HG03103 (cell line): ENCODE data around the gene HLA-DRB1.
"Not testable (repeated sequence)": the region's sequence is repeated elsewhere in the genome, so short reads cannot be mapped to it uniquely, and the experiment has no call there.

Source experiments
- ATAC-seq: cut with Tn5 transposase; IDR thresholded peaks from one replicate; pipeline ENCODE4 v1.9.1; 2021; ENCODE audit warnings: low read depth; ENCODE audit not compliant: unreplicated experiment

HLA-DRB1 gene

DNA sequence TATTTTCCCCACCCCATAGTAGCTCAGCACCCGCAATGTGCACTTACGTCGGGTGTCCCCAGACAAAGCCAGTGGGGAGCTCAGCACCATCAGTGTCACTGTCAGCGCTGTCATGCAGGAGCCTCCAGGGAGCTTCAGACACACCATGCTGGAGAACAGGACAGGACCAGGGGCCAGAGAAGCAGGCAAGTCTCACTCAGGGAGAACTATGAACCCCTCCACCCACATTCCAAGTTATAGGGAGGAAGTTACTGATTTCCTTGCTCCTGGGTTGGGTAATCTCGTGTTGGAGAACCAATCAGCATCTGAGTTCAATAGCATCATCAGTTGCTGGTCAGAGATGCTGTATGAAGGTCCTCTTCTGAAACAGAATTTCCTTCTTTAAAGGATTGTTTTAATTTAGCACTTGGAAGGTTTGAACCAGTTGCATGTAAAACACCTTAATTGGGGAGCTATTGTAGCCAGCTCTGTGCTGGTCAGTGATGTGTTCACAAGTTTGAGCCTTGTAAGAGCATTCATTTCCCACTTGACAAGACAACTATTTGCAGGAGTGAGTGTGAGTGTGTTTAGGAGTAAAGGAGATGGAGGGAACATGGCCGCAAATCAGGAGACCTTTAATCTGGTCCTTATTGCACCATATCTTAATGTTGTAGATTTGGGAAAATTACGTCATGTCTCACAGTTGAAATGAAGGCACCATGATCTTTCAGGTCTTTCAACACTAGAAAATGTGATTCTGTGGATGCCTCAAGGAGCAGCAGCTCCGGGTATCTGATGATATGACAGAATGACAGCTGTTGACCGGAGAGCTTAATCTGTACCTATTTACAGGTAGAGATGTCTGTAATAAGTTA, at the start of gene HLA-DRB1:
HLA-DRB1 (minus strand) TSS at position 253 of the 854 bp plus-strand sequence; CDS start at position 147, 106 bp downstream.
- peak; percentile 75 for ATAC-seq

DNA sequence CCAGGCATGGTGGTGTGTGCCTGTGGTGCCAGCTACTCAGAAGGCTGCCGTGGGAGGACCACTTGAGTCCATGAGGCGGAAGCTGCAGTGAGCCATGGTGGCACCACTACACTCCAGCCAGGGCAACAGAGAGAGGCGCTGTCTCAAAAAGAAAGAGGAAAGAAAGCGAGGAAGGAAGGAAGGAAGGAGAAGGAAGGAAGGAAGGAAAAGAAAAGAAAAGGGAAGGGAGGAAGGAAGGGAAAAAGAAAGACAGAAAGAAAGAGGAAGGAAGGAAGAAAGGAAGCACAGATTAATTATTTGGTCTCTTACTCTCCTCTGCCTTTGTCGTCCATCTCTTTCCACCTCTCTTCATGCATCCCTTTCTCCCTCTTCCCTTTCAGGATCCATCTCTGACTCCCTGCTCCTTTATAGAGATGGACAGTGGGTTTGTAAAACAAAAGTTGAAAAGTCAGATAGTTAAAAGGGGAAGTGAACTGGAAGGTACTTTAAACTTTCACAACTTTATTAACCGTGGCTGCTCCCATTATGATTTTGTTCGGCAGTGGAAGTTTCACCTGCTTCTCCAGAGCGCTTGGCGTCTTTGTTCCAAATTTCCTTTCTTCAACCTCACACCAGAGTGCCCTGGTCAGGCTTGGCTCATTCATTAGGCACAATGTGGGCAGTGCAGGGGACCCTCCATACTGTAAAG, 49.0 kb upstream of the HLA-DRB1 start:
- ATAC-seq: no peak

DNA sequence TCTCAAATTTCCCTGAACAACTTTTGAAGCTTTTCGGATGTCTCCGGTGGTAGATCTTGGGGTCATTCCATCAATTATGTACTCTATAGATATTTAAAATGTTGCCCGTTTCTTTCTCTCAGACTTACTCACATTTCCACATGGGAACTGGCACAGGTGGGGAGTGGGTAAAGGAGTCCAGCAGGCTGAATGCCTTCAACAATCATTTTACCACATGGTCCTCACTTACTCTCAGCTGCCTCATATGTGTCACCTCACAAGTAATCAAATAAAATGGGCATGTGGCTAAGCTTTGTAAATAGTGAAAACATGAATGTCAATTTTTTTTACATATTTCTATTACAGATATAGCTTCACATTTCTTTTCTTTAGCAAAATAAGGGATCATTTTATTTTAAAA, 48.2 kb upstream of the HLA-DRB1 start:
- ATAC-seq: no peak

DNA sequence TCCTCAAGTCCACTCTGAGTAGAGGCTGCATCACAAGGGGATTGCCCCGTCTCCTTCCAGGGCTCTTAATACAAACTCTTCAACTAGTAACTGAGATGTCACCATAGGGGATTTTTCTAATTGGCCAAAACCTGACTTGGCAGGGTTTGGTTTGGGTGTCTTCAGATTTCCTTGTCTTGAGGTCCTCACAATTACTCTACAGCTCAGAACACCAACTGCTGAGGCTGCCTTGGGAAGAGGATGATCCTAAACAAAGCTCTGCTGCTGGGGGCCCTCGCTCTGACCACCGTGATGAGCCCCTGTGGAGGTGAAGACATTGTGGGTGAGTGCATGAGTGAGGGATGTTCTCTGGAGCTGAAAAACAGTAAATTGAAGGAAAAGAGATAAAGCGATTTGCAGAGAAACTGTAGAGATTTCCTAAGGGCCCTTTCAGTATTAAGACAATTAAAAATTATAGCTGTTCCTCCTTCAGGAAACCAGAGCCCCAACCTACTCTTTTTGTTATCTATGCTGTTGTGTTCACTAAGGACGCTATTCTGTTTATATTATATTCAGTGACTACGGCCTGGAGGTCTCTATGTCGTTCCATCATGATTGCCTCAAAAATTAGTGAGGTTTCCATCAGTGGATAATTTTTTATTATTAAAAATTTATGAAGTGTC, 47.7 kb upstream of the HLA-DRB1 start, which contains the start of gene HLA-DQA1:
HLA-DQA1 (plus strand) TSS at position 188 of the 662 bp plus-strand sequence; CDS start at position 241, 53 bp downstream.
- ATAC-seq: peak; percentile 56

DNA sequence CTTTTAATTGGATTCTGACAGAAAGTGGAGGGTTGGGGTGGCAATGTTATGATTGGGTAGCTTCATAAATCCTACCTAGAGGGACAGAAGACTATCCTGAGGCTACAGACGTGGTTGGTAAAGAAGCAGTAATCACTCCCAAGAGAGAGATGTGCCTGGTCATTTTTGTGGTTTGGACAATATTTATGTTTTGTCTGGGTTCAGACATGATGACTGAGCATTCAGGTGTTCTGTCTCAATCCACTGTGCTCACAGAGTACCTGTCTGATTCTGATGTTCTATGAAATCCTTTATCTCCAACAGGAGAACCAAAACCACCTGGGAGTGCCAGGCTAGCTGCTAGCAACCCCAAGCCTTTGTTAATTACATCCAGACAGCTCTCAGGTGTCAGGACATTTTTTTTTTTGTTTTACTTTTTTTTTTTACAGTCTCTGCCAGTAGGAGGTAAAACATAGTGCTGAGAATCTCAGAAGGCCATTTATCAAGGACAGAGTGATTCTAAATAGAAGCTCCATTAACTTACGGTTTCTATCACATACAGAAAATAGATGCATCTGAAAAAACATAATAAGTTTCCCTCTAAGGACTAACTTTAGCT, 46.0 kb upstream of the HLA-DRB1 start:
- no peak for ATAC-seq

DNA sequence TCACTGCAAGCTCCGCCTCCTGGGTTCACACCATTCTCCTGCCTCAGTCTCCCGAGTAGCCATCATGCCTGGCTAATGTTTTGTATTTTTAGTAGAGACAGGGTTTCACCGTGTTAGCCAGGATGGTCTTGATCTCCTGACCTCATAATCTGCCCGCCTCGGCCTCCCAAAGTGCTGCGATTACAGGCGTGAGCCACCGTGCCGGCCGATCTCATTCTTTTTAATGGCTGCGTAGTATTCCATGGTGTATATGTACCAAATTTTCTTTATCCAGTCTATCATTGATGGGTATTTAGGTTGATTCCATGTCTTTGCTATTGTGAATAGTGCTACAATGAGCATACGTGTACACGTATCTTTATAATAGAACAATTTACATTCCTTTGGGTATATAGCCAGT, 40.1 kb upstream of the HLA-DRB1 start:
- ATAC-seq: not testable (repeated sequence)

DNA sequence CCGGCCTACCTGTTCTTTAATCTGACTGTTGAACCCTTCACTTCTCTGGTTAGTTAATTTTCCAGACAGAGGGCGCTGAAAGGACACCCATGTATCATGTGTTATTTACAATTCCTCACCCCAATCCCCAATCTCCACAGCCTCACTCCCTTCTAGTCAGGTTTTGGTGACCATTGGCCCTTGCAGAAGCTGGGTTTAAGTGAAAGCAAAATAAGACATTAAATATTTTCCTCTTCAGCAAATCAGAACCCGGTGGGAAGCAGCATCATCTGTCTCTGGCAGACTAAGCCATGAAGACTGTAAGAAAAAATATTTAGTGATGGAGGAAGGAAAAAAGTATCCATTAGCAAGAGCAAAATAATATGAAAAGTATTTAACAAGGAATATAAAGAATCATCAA, 38.2 kb upstream of the HLA-DRB1 start:
- no peak for ATAC-seq

DNA sequence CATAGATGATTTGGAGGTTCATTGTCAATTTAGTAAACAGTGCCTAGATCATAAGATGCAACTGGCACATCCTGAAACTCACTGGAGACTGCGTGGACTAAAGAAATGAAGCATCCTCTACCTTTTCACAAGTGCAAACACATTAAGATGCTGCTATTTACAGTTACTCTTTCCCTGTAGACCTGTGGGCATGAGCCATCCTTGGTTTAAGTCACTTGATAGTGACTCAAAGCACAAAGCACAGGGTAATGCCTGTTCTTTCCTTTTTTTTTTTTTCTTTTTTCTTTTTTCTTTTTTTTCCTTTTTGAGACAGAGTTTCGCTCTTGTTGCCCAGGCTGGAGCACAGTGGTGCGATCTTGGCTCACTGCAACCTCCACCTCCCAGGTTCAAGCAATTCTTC, 37.6 kb upstream of the HLA-DRB1 start:
- no peak for ATAC-seq

DNA sequence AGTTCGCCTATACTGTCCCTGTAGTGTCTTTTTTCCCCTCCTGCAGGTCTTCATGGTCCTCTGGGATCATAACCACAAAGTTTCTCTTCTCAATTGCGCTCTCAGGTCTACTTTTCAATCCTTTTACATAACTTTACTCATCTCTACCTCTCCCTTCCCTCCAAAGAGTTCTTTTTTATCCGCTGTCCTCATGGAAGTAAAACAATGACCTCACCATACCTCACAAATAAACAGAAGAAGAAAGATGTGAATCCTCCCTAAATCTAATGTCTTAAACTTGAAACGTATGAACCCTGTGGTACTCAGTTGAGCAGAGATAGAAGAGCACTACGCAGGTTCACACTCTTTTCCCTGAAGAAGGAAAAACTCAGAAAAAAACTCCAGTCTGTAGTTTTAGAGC, 35.5 kb upstream of the HLA-DRB1 start:
- ATAC-seq: no peak

DNA sequence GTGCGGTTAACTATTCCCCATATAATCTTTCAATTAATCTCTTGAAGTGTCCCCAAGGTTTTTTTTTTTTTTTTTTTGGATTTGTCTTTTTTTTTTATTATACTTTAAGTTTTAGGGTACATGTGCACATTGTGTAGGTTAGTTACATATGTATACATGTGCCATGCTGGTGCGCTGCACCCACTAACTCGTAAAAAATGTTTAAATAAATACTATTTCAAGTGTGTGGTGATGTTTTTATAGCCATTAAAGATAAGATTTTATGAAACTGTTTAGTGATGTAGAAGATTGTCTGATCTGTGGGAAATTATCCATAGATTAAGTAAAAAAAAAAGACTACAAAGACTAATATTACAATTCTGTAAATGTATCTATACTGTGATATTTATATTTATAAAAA, 34.9 kb upstream of the HLA-DRB1 start:
- no peak for ATAC-seq

DNA sequence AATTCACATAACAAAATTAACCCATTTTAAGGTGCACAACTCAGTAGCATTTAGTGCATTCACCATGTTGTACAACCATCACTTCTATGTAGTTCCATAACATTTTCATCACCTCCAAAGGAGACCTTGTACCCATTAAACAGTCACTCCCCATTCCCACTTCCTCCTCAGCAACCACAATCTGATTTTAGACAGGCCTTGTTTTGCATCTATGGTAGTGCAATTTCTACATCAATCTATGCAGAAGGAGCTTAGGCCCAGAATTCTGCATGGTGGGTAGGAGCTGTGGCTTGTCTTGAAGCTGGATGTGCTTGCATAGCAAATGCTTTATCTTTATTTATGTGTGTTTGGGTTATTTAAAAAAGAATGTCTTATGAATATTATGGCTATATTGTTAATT, 34.0 kb upstream of the HLA-DRB1 start:
- no peak for ATAC-seq

DNA sequence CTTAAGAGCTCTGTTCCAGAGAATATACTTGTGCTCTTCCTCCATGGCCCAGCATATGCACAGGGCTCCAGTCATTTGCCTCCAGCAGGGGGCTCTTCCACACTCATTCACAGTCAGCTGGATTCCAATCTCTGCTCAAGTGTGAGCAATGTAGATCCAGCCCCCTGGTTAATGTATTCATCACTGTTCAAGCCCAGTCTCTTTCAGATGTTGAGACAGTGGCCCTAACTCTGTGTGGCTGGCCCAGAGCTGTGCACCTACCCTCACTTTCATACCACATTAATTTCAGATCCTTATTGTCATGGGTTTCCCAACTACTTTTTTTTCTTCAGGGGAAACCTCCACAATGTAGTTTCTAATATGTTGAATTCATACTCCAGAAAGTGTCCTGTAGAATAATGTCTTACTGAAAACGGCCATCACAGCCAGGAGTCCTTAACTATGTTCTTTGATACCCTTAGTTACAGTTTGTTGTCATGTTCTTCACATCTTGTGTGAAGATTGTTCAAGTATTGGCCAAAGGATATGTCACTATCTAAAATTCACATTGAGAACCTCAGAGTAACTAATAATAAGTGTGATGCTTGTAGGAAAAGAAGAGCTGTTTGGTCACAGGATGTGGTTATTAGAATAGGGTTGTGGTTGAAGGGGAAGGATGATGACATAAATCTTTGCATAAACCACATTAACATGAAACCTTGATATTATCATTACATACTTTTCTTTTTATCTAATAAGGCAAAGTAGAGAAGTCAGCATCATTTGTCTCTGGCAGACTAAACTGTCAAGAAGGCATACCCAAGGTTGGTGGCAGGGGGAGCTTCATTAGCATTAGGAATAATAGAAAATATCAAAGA, 33.1 kb upstream of the HLA-DRB1 start:
- ATAC-seq: peak; percentile 48

DNA sequence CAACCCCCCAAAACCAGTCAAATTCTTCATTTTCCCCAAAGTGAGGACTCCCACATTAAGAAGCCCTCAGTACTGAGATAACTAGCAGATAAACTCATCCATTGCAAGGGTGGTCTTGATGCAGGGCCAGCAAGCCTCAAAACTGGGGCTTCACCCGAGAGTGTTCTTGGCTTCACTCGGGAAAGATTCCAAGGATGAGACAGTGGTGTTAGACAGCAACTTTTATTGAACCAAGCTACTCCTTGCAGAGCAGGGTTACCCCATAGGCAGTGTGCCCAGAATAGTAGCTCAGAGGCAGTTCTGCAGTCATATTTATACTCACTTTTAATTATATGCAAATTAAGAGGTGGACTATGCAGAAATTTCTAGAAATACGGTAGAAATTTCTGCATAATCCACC, 31.7 kb upstream of the HLA-DRB1 start:
- no peak for ATAC-seq

DNA sequence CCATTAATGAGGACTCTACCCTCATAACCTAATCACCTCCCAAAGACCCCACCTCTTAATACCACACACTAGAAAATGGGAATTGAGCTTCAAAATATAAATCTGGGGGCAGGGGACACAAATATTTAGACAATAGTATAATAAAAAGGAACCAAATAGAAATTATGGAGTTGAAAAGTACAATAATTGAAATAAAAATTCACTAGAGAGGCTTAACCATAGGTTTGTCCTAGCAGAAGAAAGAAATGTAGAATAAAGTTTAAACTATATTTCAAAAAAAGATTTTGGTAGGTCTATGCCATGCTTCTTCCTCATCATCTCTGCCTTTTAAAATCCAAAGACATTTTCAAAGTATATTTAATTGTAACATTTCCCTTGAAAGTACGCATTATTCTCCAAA, 28.1 kb upstream of the HLA-DRB1 start:
- ATAC-seq: no peak

DNA sequence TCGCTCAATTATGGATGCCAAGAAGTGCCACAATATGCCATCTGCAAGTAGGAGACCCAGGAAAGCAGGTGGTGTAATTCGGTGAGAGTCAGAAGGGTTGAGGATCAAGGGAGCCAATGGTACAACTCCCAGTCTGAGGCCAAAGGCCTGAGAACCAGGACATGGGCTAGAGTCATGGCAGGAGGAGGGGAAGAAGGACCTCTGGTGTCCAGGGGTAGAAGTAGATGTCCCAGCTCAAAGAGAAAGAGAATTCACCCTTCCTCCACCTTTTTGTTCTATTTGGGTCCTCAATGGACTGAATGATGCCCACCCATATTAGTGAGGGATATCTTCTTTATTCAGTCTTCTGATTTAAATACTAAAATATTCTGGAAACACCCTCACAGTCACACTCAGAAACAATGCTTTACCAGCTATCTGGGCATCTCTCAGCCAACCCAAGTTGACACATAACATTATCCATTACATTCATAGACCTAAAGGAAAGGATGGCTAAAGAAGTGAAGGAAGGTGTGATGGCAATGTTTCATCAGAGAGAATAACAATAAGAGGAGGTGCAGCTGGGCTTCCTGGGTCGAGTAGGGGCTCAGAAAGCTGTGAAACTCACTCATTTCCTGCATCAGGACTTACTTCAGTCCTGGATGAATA, 26.4 kb upstream of the HLA-DRB1 start:
- no peak for ATAC-seq

DNA sequence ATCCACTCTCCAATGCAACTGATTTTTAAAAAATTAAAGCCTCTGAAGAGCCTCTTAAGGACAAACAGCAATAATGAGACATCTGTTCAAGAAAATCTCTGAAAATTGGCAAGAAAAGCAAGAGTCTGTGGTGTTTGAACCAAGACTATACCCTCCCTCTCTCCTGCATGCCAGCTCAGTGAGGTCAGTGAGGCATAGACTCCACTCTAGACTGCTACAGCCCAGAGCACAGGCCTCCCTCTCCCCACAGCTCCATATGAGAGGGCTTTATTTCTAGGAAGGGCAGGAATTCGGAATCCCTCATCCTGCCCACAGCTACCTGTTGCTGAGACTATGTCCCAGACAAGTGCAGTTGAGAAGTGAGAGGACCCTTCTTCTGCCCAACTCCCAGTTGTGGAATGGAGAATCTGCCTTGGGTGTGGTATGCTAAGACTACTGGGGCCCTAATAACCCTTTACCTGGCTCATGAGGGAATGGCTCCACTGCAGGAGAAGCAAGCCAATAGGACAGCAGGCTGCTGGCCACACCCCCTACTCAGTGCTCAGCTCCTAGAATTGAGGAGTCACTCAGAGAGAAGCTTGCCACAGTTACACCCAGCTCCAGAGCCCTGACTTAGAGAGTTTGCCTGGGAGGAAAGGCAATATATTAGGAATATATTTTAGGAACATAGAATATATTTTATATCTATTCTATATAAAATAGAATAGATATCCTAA, 24.9 kb upstream of the HLA-DRB1 start:
- no peak for ATAC-seq

DNA sequence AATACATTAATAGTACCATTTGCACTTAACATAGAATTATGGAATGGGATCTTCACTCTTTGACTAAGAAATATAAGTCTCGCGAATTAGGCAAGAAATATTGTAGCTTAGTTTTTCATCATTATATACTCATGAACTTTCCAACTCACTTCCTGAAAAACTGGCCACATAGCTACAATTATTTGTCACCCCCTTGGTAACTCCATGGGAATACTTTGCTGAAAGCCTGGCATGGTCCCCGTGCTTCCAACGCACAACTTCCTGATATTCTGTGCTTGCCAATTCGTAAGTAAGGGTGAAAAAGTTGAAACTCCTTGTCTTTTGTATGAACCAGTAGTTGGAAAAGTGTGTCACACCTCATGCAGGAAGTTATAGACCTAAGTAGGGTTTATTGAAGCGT, 23.8 kb upstream of the HLA-DRB1 start:
- no peak for ATAC-seq

DNA sequence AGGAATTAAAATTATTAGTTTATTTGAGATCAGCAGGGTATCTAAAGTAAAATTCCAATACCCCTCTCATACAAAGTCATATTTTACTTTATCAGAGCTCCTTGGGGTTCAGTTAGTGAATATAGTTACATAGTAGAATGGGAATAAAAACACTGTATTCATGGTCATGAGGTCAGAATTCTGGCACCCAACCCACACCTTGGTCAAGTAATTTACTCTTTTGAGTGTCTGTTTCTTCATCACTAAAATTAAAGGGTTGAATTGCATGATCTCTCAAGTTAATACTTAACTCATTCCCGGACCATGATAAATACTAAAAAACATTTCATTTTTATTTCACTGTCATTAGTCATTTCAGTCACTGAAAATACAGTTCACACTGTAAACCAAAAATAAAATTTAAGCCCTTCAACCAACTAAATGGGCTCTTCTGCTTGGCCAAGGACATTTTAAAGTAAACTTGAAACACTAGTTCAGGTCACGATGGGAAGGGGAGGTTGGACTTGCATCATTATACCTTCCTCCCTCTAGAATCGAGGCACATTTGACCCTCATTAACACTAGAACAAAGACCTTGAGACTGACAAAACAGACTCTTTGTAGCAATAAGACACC, 21.1 kb upstream of the HLA-DRB1 start:
- no peak for ATAC-seq
